ENCODE data around the gene SSRP1. TPM values are rescaled to one million over a fixed set of nuclear protein-coding genes. Genes with fewer than 3 reads are reported as not detected.

Gene SSRP1
- total and polyA plus RNA-seq, 2 of the 13 experiments (the other 11 are each of a cell fraction or from before 2014, with no cell fraction given), result 93.6 to 129 TPM

DNA sequence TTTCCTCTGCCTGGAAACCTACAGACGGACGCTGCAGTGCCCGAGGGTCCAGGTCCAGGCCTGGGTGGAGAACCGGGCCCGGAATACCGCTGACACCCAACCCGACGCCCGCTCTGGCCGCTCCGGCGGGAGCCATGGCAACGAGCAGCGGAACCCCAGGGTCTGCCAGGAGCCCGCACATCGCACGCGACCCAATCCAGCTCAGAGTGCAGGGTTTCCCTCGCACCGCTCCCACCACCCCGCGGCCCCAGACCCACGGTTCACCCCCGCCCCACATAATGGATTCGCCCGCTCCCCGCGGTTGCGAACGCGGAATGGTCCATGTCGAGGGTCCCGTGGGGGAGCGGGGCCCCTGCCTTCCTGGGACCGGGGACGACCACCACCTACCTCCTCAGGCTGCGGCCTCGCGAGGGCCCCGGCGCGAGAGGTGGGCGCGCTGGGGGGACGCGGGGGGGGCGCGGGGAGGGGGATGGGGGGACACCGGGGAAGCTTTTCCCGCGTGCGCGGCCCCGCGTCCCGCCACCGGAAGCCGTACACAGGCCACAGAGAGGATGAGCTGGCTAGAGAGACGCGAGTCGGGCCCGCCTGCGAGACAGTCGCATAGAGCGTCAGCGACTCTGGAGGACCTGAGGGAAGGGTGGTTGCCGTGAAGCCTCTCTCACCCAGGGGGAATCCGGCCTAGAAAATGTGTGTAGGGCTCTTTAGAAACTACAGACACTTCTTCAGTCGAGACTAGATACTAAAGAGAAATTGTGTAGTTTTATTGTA lies at the start of gene SSRP1 (continued):
- TF ChIP-seq TARDBP (CRISPR knock-in tag; IDR thresholded peaks at IDR 0.05) (peak; percentile 47; the same call in 1 of the 2 replicates), KDM5A (IDR thresholded peaks at IDR 0.05; ENCODE audit: borderline replicate concordance, low read length) (no peak), ZBTB7B (CRISPR knock-in tag; IDR thresholded peaks at IDR 0.05) (no peak), RAD51 (IDR thresholded peaks at IDR 0.05; ENCODE audit: borderline replicate concordance) (no peak), ZBTB3 (CRISPR knock-in tag; IDR thresholded peaks at IDR 0.05; ENCODE audit: borderline replicate concordance, low read depth) (no peak), ZNF446 (CRISPR knock-in tag; IDR thresholded peaks at IDR 0.05) (no peak), NR2F6 (IDR thresholded peaks at IDR 0.05) (no peak), NR2F6 (CRISPR knock-in tag; IDR thresholded peaks at IDR 0.05) (no peak), TCF12 (IDR thresholded peaks at IDR 0.05) (no peak), TCF12 (CRISPR knock-in tag; IDR thresholded peaks at IDR 0.05) (no peak), AKAP8 (CRISPR knock-in tag; IDR thresholded peaks at IDR 0.05) (no peak), POLR2AphosphoS2 (IDR thresholded peaks at IDR 0.05; ENCODE audit: low read depth, low read length) (no peak)
- TF ChIP-seq, protein P1, sequence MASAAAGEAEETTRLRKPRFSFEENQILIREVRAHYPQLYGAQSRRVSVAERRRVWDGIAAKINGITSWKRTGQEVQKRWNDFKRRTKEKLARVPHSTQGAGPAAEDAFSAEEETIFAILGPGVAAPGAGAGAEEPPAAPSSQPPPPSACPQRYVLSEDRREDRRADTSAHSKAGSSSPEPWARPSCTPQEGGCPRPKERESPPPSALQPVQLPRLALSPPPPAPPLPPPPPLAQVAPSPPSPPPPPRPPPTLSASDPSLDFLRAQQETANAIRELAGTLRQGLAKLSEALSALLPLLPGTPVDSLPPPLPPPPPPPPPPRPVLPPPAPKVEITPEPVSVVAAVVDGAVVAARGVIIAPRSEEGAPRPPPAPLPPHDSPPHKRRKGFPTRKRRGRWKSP (CRISPR knock-in tag; IDR thresholded peaks at IDR 0.05), result no peak
- TF ChIP-seq, protein P2, sequence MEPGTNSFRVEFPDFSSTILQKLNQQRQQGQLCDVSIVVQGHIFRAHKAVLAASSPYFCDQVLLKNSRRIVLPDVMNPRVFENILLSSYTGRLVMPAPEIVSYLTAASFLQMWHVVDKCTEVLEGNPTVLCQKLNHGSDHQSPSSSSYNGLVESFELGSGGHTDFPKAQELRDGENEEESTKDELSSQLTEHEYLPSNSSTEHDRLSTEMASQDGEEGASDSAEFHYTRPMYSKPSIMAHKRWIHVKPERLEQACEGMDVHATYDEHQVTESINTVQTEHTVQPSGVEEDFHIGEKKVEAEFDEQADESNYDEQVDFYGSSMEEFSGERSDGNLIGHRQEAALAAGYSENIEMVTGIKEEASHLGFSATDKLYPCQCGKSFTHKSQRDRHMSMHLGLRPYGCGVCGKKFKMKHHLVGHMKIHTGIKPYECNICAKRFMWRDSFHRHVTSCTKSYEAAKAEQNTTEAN (CRISPR knock-in tag; conservative IDR thresholded peaks at IDR 0.05), result no peak
- TF ChIP-seq, protein P3, sequence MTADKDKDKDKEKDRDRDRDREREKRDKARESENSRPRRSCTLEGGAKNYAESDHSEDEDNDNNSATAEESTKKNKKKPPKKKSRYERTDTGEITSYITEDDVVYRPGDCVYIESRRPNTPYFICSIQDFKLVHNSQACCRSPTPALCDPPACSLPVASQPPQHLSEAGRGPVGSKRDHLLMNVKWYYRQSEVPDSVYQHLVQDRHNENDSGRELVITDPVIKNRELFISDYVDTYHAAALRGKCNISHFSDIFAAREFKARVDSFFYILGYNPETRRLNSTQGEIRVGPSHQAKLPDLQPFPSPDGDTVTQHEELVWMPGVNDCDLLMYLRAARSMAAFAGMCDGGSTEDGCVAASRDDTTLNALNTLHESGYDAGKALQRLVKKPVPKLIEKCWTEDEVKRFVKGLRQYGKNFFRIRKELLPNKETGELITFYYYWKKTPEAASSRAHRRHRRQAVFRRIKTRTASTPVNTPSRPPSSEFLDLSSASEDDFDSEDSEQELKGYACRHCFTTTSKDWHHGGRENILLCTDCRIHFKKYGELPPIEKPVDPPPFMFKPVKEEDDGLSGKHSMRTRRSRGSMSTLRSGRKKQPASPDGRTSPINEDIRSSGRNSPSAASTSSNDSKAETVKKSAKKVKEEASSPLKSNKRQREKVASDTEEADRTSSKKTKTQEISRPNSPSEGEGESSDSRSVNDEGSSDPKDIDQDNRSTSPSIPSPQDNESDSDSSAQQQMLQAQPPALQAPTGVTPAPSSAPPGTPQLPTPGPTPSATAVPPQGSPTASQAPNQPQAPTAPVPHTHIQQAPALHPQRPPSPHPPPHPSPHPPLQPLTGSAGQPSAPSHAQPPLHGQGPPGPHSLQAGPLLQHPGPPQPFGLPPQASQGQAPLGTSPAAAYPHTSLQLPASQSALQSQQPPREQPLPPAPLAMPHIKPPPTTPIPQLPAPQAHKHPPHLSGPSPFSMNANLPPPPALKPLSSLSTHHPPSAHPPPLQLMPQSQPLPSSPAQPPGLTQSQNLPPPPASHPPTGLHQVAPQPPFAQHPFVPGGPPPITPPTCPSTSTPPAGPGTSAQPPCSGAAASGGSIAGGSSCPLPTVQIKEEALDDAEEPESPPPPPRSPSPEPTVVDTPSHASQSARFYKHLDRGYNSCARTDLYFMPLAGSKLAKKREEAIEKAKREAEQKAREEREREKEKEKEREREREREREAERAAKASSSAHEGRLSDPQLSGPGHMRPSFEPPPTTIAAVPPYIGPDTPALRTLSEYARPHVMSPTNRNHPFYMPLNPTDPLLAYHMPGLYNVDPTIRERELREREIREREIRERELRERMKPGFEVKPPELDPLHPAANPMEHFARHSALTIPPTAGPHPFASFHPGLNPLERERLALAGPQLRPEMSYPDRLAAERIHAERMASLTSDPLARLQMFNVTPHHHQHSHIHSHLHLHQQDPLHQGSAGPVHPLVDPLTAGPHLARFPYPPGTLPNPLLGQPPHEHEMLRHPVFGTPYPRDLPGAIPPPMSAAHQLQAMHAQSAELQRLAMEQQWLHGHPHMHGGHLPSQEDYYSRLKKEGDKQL (CRISPR knock-in tag; IDR thresholded peaks at IDR 0.05; ENCODE audit: low read depth), result no peak
- TF ChIP-seq, protein P4, sequence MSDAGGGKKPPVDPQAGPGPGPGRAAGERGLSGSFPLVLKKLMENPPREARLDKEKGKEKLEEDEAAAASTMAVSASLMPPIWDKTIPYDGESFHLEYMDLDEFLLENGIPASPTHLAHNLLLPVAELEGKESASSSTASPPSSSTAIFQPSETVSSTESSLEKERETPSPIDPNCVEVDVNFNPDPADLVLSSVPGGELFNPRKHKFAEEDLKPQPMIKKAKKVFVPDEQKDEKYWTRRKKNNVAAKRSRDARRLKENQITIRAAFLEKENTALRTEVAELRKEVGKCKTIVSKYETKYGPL (CRISPR knock-in tag; IDR thresholded peaks at IDR 0.05), result no peak
- TF ChIP-seq, protein P5, sequence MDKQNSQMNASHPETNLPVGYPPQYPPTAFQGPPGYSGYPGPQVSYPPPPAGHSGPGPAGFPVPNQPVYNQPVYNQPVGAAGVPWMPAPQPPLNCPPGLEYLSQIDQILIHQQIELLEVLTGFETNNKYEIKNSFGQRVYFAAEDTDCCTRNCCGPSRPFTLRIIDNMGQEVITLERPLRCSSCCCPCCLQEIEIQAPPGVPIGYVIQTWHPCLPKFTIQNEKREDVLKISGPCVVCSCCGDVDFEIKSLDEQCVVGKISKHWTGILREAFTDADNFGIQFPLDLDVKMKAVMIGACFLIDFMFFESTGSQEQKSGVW (CRISPR knock-in tag; IDR thresholded peaks at IDR 0.05; ENCODE audit: borderline replicate concordance), result no peak
- TF ChIP-seq, protein P6, sequence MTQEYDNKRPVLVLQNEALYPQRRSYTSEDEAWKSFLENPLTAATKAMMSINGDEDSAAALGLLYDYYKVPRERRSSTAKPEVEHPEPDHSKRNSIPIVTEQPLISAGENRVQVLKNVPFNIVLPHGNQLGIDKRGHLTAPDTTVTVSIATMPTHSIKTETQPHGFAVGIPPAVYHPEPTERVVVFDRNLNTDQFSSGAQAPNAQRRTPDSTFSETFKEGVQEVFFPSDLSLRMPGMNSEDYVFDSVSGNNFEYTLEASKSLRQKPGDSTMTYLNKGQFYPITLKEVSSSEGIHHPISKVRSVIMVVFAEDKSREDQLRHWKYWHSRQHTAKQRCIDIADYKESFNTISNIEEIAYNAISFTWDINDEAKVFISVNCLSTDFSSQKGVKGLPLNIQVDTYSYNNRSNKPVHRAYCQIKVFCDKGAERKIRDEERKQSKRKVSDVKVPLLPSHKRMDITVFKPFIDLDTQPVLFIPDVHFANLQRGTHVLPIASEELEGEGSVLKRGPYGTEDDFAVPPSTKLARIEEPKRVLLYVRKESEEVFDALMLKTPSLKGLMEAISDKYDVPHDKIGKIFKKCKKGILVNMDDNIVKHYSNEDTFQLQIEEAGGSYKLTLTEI (CRISPR knock-in tag; conservative IDR thresholded peaks at IDR 0.05), result no peak

Measured in HepG2 (cell line).